Caco-2 (cell line): Measurements from ENCODE around the gene RECK. TPM values are rescaled to one million over a fixed set of nuclear protein-coding genes. Genes with fewer than 3 reads are reported as not detected.

ENCODE experiments used
- BruUV-seq: library from RNA; stranded (reverse); fragments of 400-500 nt; replicated peaks from 2 replicates; lab custom pipeline; 2021; lab: Mats Ljungman, UMichigan
- CTCF ChIA-PET: fragments of 300-600 bp; sonication (Branson Sonifier 250); formaldehyde crosslinking; loops from one replicate; lab custom pipeline; 2022; ENCODE audit warnings: antibody characterized with exemption; lab: Charles Lee
- POLR2A ChIA-PET: fragments of 300-600 bp; sonication (Branson Sonifier 250); formaldehyde crosslinking; loops from one replicate; lab custom pipeline; 2022; ENCODE audit warnings: antibody characterized with exemption; lab: Charles Lee
- DNase-seq, 2 experiments: peaks; one replicate each; pipeline versions ENCODE4 v3.0.0 to v3.0.0-alpha.2; 2020 to 2022
- H3K27me3 ChIP-seq: replicated peaks from 2 replicates; pipeline ENCODE4 v1.6.0; 2011; ENCODE audit warnings: low read length; ENCODE audit not compliant: control insufficient read depth, insufficient read depth
- H3K36me3 ChIP-seq: 2 replicates; pipeline ENCODE4 v1.5.1; 2011; ENCODE audit warnings: low read length; ENCODE audit not compliant: control insufficient read depth, insufficient read depth
- H3K4me1 ChIP-seq: fragments of 250-450 bp; sonication (Bioruptor Pico); 2 replicates; pipeline ENCODE4 v1.5.1; 2020; ENCODE audit warnings: mild to moderate bottlenecking
- H3K4me3 ChIP-seq: 2 replicates; pipeline ENCODE4 v1.5.1; 2011; ENCODE audit warnings: low read depth, mild to moderate bottlenecking, control low read depth, low read length
- H3K9me3 ChIP-seq: fragments of 250-450 bp; sonication (Bioruptor Pico); 2 replicates; pipeline ENCODE4 v1.5.1; 2020; ENCODE audit warnings: mild to moderate bottlenecking, moderate library complexity
- H3K27ac Mint-ChIP-seq: one replicate; pipeline ENCODE4 v1.8.0; 2022; ENCODE audit warnings: mixed read lengths; ENCODE audit not compliant: unreplicated experiment
- H3K27me3 Mint-ChIP-seq: one replicate; pipeline ENCODE4 v1.8.0; 2022; ENCODE audit warnings: mixed read lengths; ENCODE audit not compliant: insufficient read depth, unreplicated experiment
- H3K36me3 Mint-ChIP-seq: one replicate; pipeline ENCODE4 v1.8.0; 2022; ENCODE audit warnings: mild to moderate bottlenecking, mixed read lengths; ENCODE audit not compliant: insufficient read depth, unreplicated experiment
- H3K4me1 Mint-ChIP-seq: one replicate; pipeline ENCODE4 v1.8.0; 2022; ENCODE audit warnings: low read depth, mixed read lengths; ENCODE audit not compliant: unreplicated experiment
- H3K4me3 Mint-ChIP-seq: one replicate; pipeline ENCODE4 v1.8.0; 2022; ENCODE audit warnings: mild to moderate bottlenecking, moderate library complexity, mixed read lengths; ENCODE audit not compliant: unreplicated experiment
- H3K9me3 Mint-ChIP-seq: one replicate; pipeline ENCODE4 v1.8.0; 2022; ENCODE audit warnings: mixed read lengths; ENCODE audit not compliant: unreplicated experiment
- CTCF ChIP-seq, 2 experiments: fragments of 200-600 bp in 1 of 2; IDR thresholded peaks; 1 replicate in 1 of 2; 2 replicates in 1 of 2; pipeline versions ENCODE4 v1.5.1 to v1.8.0; 2011 to 2022; ENCODE audit warnings: antibody characterized with exemption in 1 of 2, control low read depth in 1 of 2, inconsistent platforms in 1 of 2, low read depth in 1 of 2, low read length in 1 of 2, mild to moderate bottlenecking in 1 of 2, moderate library complexity in 1 of 2; ENCODE audit not compliant: insufficient read depth in 1 of 2, severe bottlenecking in 1 of 2, unreplicated experiment in 1 of 2
- intact Hi-C: fragments of 100-400 bp; cut with micrococcal nuclease; formaldehyde crosslinking; loops from one replicate; pipeline ENCODE4 v1.10.0; 2022; ENCODE audit not compliant: unreplicated experiment
- total RNA-seq: library from RNA; stranded (reverse); gene quantifications from 2 replicates; pipeline ENCODE4 v1.2.3, GENCODE V29; 2022

RECK gene
- total RNA-seq, 1 experiment from 2014 or later, result 1.8 TPM

- Histone ChIP-seq H3K4me3 (no peak overlapping the region), H3K4me1 (peaks cover 12% of the 10 kb centered on the region), H3K27me3 (no peaks in the 10 kb centered on the region), H3K9me3 (no peaks in the 10 kb centered on the region), H3K36me3 (no peaks in the 10 kb centered on the region)
- Mint-ChIP-seq H3K4me1 (peaks cover 10% of the 10 kb centered on the region), H3K4me3 (no peak overlapping the region), H3K27ac (no peak overlapping the region), H3K36me3 (no peaks in the 10 kb centered on the region), H3K27me3 (peaks cover 15% of the 10 kb centered on the region), H3K9me3 (no peaks in the 10 kb centered on the region)
- ChIA-PET POLR2A (no interaction called here), CTCF (interaction anchor here (1.4 kb wide), 1 partner anchor 12 kb away, joined by 7 read pairs; no protein-coding TSS in a partner anchor)
- no TSS peak for BruUV-seq
- DNase-seq, result no peak
- intact Hi-C loops, result no loop called here
- TF ChIP-seq CTCF (IDR thresholded peaks at IDR 0.05; ENCODE audit: insufficient read depth in 1 of 2, low read depth in 1 of 2, low read length in 1 of 2, severe bottlenecking in 1 of 2, unreplicated experiment in 1 of 2), result no peak
These were observed 25.3 kb upstream of the RECK start for GRCh38 chr9:36011379-36011778.

GRCh38 chr9:36017278-36017677 is 19.4 kb upstream of the RECK start:
- intact Hi-C loops, result no loop called here
- no peak overlapping the region for H3K27ac Mint-ChIP-seq
- H3K27me3 ChIP-seq, result no peaks in the 10 kb centered on the region
- H3K36me3 ChIP-seq, result no peaks in the 10 kb centered on the region
- no peaks in the 10 kb centered on the region for H3K9me3 ChIP-seq
- no peak overlapping the region for H3K4me3 Mint-ChIP-seq
- TF ChIP-seq CTCF (IDR thresholded peaks at IDR 0.05; ENCODE audit: insufficient read depth in 1 of 2, low read depth in 1 of 2, low read length in 1 of 2, severe bottlenecking in 1 of 2, unreplicated experiment in 1 of 2), result no peak
- POLR2A ChIA-PET, result no interaction called here
- no peaks in the 10 kb centered on the region for H3K36me3 Mint-ChIP-seq
- H3K4me1 Mint-ChIP-seq, result no peaks in the 10 kb centered on the region
- CTCF ChIA-PET, result no interaction called here
- no peak for DNase-seq
- no peaks in the 10 kb centered on the region for H3K9me3 Mint-ChIP-seq
- H3K4me1 ChIP-seq, result no peaks in the 10 kb centered on the region
- H3K27me3 Mint-ChIP-seq, result peaks cover 7% of the 10 kb centered on the region
- BruUV-seq, result no TSS peak
- no peak overlapping the region for H3K4me3 ChIP-seq

GRCh38 chr9:36018129-36018528 is 18.6 kb upstream of the RECK start:
- Mint-ChIP-seq H3K9me3 (no peaks in the 10 kb centered on the region), H3K4me3 (no peak overlapping the region), H3K27me3 (peaks cover 7% of the 10 kb centered on the region), H3K36me3 (no peaks in the 10 kb centered on the region), H3K27ac (no peak overlapping the region), H3K4me1 (no peaks in the 10 kb centered on the region)
- no peaks in the 10 kb centered on the region for H3K27me3 ChIP-seq
- no TSS peak for BruUV-seq
- no peak for DNase-seq
- intact Hi-C loops, result no loop called here
- H3K36me3 ChIP-seq, result no peaks in the 10 kb centered on the region
- CTCF ChIA-PET, result no interaction called here
- no peaks in the 10 kb centered on the region for H3K9me3 ChIP-seq
- H3K4me3 ChIP-seq, result no peak overlapping the region
- no peaks in the 10 kb centered on the region for H3K4me1 ChIP-seq
- TF ChIP-seq CTCF (IDR thresholded peaks at IDR 0.05; ENCODE audit: insufficient read depth in 1 of 2, low read depth in 1 of 2, low read length in 1 of 2, severe bottlenecking in 1 of 2, unreplicated experiment in 1 of 2), result no peak
- POLR2A ChIA-PET, result no interaction called here
